Measurements from ENCODE around the gene CNTNAP2.
"Not testable (repeated sequence)": the region's sequence is repeated elsewhere in the genome, so short reads cannot be mapped to it uniquely, and the experiment has no call there.

Gene CNTNAP2

GRCh38 chr7:147779949-147780348 is 1663.3 kb downstream of the CNTNAP2 start:
- in situ Hi-C loops (cut with HindIII; ENCODE audit: low sequenced_read_pairs) = no loop called here

- in situ Hi-C loops (cut with HindIII; ENCODE audit: low sequenced_read_pairs) = no loop called here
Measured at GRCh38 chr7:147796581-147796980, 1680.0 kb downstream of the CNTNAP2 start.

GRCh38 chr7:147798001-147798400 is 1681.4 kb downstream of the CNTNAP2 start:
- in situ Hi-C loops (cut with HindIII; ENCODE audit: low sequenced_read_pairs) = no loop called here

DNA sequence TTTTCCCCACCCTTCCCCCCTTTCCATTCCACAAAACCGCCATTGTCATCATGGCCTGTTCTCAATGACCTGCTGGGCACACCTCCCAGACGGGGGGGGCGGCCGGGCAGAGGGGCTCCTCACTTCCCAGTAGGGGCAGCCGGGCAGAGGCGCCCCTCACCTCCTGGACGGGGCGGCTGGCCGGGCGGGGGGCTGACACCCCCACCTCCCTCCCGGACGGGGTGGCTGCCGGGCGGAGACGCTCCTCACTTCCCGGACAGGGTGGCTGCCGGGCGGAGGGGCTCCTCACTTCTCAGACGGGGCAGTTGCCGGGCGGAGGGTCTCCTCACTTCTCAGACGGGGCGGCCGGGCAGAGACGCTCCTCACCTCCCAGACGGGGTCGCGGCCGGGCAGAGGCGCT is 1685.2 kb downstream of the CNTNAP2 start:
- in situ Hi-C loops (cut with HindIII; ENCODE audit: low sequenced_read_pairs) = not testable (repeated sequence)

- in situ Hi-C loops (cut with HindIII; ENCODE audit: low sequenced_read_pairs) = no loop called here
Measured at GRCh38 chr7:147803151-147803550, 1686.5 kb downstream of the CNTNAP2 start.

DNA sequence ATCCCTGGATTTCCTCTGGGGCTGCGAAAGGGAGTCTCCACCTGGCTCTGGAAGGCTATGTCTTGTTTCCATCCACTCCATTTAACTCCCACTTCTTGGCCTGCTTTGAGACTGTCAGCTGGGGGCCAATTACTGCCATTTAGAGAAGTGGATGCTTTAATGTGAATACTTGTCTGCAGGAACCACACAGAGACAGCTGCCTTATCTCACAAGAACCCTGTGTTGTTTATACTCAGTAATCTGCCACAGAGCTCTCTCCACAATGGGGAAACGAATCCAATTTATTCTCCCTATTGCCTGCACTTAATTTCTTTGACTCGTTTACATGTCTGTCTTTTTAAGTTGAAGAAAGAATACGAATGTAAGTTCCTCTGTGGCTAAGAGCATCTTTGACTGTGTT is 1687.0 kb downstream of the CNTNAP2 start:
- in situ Hi-C loops (cut with HindIII; ENCODE audit: low sequenced_read_pairs) = no loop called here

DNA sequence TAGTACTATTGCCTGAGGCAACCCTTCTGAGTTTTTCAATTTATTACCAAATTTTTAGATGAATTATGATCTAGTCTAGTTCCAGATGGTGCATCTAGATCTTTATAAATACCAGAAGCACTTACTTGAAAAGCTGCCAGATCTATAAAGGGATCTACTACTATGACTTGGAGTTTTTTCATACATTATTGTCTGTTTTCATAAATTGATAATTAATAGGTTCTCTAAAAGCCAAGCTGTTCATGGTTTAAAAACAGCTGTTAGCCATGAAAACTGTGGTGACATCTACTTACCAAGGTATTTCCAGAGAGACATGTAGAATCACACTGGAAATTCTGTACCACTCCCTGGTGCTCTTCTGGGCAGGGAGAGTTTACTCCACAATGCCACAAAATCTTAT is 1687.4 kb downstream of the CNTNAP2 start:
- in situ Hi-C loops (cut with HindIII; ENCODE audit: low sequenced_read_pairs) = no loop called here

GRCh38 chr7:147805996-147806576 is 1689.5 kb downstream of the CNTNAP2 start:
- in situ Hi-C loops (cut with HindIII; ENCODE audit: low sequenced_read_pairs) = no loop called here

- in situ Hi-C loops (cut with HindIII; ENCODE audit: low sequenced_read_pairs) = no loop called here
Measured at GRCh38 chr7:147809786-147810185, 1693.2 kb downstream of the CNTNAP2 start.

- in situ Hi-C loops (cut with HindIII; ENCODE audit: low sequenced_read_pairs) = no loop called here
Measured at GRCh38 chr7:147810269-147810668, 1693.7 kb downstream of the CNTNAP2 start.

DNA sequence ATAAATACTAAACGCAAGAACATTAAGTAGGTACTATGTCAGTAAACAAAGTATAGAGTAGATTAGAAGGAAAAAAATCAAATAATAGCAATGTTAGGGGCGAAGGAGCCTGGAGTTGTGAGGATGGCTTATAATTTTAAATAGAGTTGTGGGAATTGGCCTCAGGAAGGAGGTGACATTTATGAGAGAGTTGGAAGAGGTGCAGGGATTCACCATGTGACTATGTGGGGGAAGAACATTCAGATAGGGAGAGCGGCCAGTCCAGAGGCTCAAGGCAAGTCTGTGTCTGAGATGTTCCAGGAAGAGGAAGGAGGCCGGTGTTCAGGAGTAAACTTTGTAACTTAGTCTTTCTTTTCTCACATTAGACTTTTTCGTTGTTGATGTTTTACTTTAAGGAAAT is 1695.3 kb downstream of the CNTNAP2 start:
- in situ Hi-C loops (cut with HindIII; ENCODE audit: low sequenced_read_pairs) = no loop called here

GRCh38 chr7:147813316-147813715 is 1696.7 kb downstream of the CNTNAP2 start:
- in situ Hi-C loops (cut with HindIII; ENCODE audit: low sequenced_read_pairs) = no loop called here

DNA sequence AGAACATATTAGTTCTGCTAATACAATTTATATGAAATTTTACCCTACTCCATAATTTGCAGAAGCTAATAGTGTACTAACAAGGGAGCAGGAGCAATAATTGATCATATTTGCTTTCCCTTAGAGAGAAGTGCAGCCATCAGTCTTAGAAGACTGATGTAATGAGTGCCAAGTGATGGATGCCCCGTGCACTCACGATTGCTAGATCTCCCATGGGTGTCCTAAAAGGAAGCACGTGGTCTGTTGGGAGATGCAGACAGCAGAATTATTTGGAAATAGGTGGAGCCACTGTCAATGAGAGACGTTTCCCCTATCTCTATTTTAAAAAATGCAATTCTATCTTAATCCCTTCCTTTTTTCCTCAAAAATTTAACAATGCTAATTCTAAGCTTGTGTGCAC is 1701.7 kb downstream of the CNTNAP2 start:
- in situ Hi-C loops (cut with HindIII; ENCODE audit: low sequenced_read_pairs) = no loop called here

- in situ Hi-C loops (cut with HindIII; ENCODE audit: low sequenced_read_pairs) = no loop called here
Measured at GRCh38 chr7:147824671-147825070, 1708.1 kb downstream of the CNTNAP2 start.

GRCh38 chr7:147829016-147829415 is 1712.4 kb downstream of the CNTNAP2 start:
- in situ Hi-C loops (cut with HindIII; ENCODE audit: low sequenced_read_pairs) = no loop called here

DNA sequence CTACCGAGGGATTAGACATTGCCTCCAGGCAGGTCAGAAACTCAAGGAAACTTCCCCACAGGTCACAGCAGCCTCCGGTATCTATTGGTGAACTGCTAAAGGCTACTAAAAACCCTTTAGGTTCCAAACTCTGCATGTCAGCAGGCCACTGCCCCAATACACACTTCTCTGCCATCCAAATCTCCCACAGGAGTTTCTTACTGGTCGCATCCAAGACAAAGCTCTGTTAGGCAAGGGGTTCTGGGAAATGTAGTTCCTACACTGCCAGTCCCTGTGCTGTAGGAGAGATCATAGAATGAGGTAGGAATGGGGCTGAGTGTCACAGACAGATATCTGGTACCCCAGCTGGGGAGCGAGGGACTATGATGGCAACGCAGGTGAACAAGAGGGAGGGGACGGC is 1717.0 kb downstream of the CNTNAP2 start:
- in situ Hi-C loops (cut with HindIII; ENCODE audit: low sequenced_read_pairs) = no loop called here

- in situ Hi-C loops (cut with HindIII; ENCODE audit: low sequenced_read_pairs) = no loop called here
Measured at GRCh38 chr7:147833970-147834369, 1717.4 kb downstream of the CNTNAP2 start.

DNA sequence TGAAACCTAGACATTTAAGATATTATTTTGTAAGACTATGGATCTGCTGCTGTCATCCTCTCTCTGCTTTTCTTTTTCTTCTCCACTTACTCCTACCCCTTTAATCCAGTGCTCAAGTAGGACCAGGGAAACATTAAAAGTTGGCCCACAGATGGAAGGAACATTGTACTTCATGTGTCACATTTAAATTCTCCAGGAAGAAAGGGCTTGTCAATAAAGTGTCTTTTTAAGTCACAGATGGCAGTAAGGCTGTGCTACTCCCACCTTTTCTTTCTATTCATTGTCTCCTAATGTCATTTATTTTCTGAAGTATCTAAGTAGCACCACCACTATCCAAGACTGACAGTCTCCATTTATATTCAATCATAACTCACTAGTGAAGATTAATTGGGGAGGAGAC is 1736.2 kb downstream of the CNTNAP2 start:
- in situ Hi-C loops (cut with HindIII; ENCODE audit: low sequenced_read_pairs) = no loop called here

- in situ Hi-C loops (cut with HindIII; ENCODE audit: low sequenced_read_pairs) = no loop called here
Measured at GRCh38 chr7:147857152-147858140, 1740.8 kb downstream of the CNTNAP2 start.

- in situ Hi-C loops (cut with HindIII; ENCODE audit: low sequenced_read_pairs) = no loop called here
Measured at GRCh38 chr7:147858421-147858820, 1741.8 kb downstream of the CNTNAP2 start.

DNA sequence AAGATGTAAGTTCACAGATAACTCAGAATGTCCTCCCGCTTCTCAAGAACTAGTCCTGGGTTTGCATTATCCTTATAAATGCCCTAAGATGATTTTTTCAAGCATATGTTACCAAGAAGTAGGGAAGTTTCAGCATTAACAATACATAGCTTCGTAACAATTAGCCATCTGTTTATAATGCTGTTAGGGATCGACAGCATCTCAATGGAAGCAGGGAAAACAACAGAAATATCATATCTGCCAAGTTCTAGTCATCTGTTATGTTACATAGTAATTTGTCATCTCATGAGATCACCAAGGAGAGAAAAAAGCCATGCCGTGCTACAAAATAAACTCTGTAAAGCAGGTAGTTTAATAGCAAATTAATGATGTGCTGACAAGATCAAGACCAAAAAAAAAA is 1742.4 kb downstream of the CNTNAP2 start:
- in situ Hi-C loops (cut with HindIII; ENCODE audit: low sequenced_read_pairs) = no loop called here

- in situ Hi-C loops (cut with HindIII; ENCODE audit: low sequenced_read_pairs) = no loop called here
Measured at GRCh38 chr7:147859486-147859885, 1742.9 kb downstream of the CNTNAP2 start.

Measured in endothelial cell of hepatic sinusoid (primary cell).